SK-N-SH (cell line): ENCODE data around the gene CTTN.

ENCODE experiments used
- EP300 ChIP-seq, 2 experiments: IDR thresholded peaks; 2 replicates each; pipeline versions ENCODE4 v1.4.0 to v1.6.1; 2012; ENCODE audit warnings: borderline replicate concordance in 1 of 2, low read depth in 1 of 2, low read length in 1 of 2
- GABPA ChIP-seq: IDR thresholded peaks from 2 replicates; pipeline ENCODE4 v1.4.0; 2012; ENCODE audit warnings: low read depth, mild to moderate bottlenecking
- MEF2A ChIP-seq: IDR thresholded peaks from 2 replicates; pipeline ENCODE4 v1.4.0; 2012; ENCODE audit warnings: low read depth, borderline replicate concordance
- MXI1 ChIP-seq: IDR thresholded peaks from 2 replicates; pipeline ENCODE4 v1.6.1; 2012; ENCODE audit warnings: mild to moderate bottlenecking, low read depth, low read length, improper control_type of control experiment
- NFIC ChIP-seq: IDR thresholded peaks from 2 replicates; pipeline ENCODE4 v1.4.0; 2012; ENCODE audit warnings: borderline replicate concordance
- NRF1 ChIP-seq: IDR thresholded peaks from 2 replicates; pipeline ENCODE4 v1.6.1; 2012; ENCODE audit warnings: low read depth, mild to moderate bottlenecking, low read length
- POLR2AphosphoS5 ChIP-seq: IDR thresholded peaks from 2 replicates; pipeline ENCODE4 v1.6.1; 2012; ENCODE audit warnings: low read depth, low read length
- RFX5 ChIP-seq: IDR thresholded peaks from 2 replicates; pipeline ENCODE4 v1.6.1; 2012; ENCODE audit warnings: mild to moderate bottlenecking, improper control_type of control experiment, low read length
- TCF12 ChIP-seq: IDR thresholded peaks from 2 replicates; pipeline ENCODE4 v1.4.0; 2012
- TF ChIP-seq, protein P1 (sequence below): IDR thresholded peaks from 2 replicates; pipeline ENCODE4 v1.6.1; 2012; ENCODE audit warnings: mild to moderate bottlenecking, low read depth, low read length, moderate library complexity
- TF ChIP-seq, protein P2 (sequence below): fragments of 200-600 bp; sonication (generic); IDR thresholded peaks from 2 replicates; pipeline ENCODE4 v1.6.1; 2017; ENCODE audit warnings: antibody characterized with exemption, mild to moderate bottlenecking, moderate library complexity
- TF ChIP-seq, protein P3 (sequence below): IDR thresholded peaks from 2 replicates; pipeline ENCODE4 v1.4.0; 2012; ENCODE audit warnings: low read depth, borderline replicate concordance
- TF ChIP-seq, protein P4 (sequence below): IDR thresholded peaks from 2 replicates; pipeline ENCODE4 v1.4.0; 2012; ENCODE audit warnings: low read depth

DNA sequence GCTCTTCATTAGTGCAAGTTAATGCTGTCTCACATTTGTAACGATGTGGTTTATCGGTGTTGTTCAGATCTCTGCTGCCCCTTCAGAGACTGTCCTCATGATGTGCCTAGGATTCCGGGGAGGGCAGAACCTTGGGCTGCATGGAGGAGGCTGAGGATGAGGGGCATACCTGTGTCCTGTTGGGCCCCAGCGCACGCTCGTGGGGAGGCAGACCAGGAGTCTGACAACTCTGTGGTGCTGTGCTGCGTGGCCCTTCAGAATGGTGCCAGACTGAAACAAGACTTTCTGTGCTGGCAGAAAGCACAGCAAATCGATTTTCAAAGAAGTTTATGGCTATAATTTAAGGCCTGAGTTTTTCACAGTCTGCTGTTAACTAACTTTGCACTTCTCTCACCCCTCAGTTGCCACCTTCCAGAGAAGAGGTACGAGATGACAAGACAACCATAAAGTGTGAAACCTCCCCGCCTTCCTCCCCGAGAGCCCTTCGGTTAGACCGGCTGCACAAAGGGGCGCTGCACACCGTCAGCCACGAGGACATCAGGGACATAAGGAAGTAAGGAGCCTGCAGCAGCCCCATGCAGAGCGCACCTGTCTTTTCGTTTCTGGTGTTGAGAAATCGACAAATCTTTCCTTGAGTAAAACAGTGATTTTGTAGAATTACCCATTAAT, 44.3 kb upstream of the CTTN start:
- TF ChIP-seq, protein P1, sequence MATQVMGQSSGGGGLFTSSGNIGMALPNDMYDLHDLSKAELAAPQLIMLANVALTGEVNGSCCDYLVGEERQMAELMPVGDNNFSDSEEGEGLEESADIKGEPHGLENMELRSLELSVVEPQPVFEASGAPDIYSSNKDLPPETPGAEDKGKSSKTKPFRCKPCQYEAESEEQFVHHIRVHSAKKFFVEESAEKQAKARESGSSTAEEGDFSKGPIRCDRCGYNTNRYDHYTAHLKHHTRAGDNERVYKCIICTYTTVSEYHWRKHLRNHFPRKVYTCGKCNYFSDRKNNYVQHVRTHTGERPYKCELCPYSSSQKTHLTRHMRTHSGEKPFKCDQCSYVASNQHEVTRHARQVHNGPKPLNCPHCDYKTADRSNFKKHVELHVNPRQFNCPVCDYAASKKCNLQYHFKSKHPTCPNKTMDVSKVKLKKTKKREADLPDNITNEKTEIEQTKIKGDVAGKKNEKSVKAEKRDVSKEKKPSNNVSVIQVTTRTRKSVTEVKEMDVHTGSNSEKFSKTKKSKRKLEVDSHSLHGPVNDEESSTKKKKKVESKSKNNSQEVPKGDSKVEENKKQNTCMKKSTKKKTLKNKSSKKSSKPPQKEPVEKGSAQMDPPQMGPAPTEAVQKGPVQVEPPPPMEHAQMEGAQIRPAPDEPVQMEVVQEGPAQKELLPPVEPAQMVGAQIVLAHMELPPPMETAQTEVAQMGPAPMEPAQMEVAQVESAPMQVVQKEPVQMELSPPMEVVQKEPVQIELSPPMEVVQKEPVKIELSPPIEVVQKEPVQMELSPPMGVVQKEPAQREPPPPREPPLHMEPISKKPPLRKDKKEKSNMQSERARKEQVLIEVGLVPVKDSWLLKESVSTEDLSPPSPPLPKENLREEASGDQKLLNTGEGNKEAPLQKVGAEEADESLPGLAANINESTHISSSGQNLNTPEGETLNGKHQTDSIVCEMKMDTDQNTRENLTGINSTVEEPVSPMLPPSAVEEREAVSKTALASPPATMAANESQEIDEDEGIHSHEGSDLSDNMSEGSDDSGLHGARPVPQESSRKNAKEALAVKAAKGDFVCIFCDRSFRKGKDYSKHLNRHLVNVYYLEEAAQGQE, result no peak
- no peak for TF ChIP-seq GABPA
- TF ChIP-seq NRF1, result no peak
- no peak for TF ChIP-seq MEF2A
- TF ChIP-seq NFIC, result no peak
- TF ChIP-seq TCF12, result no peak
- TF ChIP-seq, protein P2, sequence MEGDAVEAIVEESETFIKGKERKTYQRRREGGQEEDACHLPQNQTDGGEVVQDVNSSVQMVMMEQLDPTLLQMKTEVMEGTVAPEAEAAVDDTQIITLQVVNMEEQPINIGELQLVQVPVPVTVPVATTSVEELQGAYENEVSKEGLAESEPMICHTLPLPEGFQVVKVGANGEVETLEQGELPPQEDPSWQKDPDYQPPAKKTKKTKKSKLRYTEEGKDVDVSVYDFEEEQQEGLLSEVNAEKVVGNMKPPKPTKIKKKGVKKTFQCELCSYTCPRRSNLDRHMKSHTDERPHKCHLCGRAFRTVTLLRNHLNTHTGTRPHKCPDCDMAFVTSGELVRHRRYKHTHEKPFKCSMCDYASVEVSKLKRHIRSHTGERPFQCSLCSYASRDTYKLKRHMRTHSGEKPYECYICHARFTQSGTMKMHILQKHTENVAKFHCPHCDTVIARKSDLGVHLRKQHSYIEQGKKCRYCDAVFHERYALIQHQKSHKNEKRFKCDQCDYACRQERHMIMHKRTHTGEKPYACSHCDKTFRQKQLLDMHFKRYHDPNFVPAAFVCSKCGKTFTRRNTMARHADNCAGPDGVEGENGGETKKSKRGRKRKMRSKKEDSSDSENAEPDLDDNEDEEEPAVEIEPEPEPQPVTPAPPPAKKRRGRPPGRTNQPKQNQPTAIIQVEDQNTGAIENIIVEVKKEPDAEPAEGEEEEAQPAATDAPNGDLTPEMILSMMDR, result no peak
- TF ChIP-seq, protein P3, sequence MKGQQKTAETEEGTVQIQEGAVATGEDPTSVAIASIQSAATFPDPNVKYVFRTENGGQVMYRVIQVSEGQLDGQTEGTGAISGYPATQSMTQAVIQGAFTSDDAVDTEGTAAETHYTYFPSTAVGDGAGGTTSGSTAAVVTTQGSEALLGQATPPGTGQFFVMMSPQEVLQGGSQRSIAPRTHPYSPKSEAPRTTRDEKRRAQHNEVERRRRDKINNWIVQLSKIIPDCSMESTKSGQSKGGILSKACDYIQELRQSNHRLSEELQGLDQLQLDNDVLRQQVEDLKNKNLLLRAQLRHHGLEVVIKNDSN, result no peak
- no peak for TF ChIP-seq EP300 (IDR thresholded peaks at IDR 0.05; ENCODE audit: borderline replicate concordance in 1 of 2, low read depth in 1 of 2, low read length in 1 of 2)
- TF ChIP-seq, protein P4, sequence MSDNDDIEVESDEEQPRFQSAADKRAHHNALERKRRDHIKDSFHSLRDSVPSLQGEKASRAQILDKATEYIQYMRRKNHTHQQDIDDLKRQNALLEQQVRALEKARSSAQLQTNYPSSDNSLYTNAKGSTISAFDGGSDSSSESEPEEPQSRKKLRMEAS, result no peak
- TF ChIP-seq POLR2AphosphoS5, result no peak
- TF ChIP-seq RFX5, result no peak
- no peak for TF ChIP-seq MXI1
